ENCODE results near the gene BAD. TPM values are rescaled to one million over a fixed set of nuclear protein-coding genes. Genes with fewer than 3 reads are reported as not detected.

The BAD gene
- total and polyA plus RNA-seq, 2 of the 13 experiments (the other 11 are each of a cell fraction or from before 2014, with no cell fraction given): 17.9 to 28.5 TPM

DNA sequence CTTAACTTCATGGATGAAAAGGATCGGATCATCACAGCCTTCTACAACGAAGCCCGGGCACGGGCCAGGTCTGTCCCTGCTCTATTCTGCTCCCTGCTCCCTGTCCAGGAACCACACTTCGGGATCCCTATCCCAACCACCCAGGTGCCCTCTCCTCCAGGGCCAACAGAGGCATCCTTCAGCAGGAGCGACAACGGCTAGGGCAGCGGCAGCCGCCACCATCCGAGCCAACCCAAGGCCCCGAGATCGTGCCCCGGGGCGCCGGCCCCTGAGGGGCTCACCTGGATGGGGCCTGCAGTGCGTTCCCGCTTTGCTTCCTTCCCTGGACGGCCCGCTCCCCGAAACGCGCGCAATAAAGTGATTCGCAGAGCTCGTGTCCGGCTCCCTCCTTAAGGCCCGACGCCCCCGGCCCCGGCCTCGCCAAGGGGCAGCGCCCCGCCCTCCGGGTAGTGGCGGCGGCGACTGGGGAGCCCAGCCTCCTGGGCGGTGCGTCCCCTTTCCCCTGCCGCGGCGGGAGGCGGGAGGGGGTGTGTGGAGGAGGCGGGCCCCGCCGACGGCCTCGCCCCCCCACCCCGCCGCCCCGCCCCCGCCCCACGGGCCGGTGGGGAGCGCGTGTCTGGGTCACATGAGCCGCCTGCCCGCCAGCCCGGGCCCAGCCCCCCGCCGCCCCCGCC lies 50.4 kb downstream of the BAD start, which contains the start of gene VEGFB (continued):
- TF ChIP-seq ZNF766 (CRISPR knock-in tag; IDR thresholded peaks at IDR 0.05; ENCODE audit: borderline replicate concordance) (no peak), AKNA (CRISPR knock-in tag; IDR thresholded peaks at IDR 0.05; ENCODE audit: borderline replicate concordance) (no peak), HNRNPH1 (optimal IDR thresholded peaks at IDR 0.05; ENCODE audit: low read depth, low read length) (no peak), SNRNP70 (IDR thresholded peaks at IDR 0.05; ENCODE audit: low read depth, low read length) (no peak), SIN3A (IDR thresholded peaks at IDR 0.05; ENCODE audit: borderline replicate concordance, low read depth, low read length) (0 out of 2 replicates have a peak, but pooled peaks have one; percentile 21), ZNF607 (CRISPR knock-in tag; IDR thresholded peaks at IDR 0.05; ENCODE audit: borderline replicate concordance) (0 out of 2 replicates have a peak, but pooled peaks have one; percentile 45), CHCHD3 (CRISPR knock-in tag; IDR thresholded peaks at IDR 0.05) (no peak), CEBPZ (IDR thresholded peaks at IDR 0.05; ENCODE audit: low read length) (no peak), CREBL2 (CRISPR knock-in tag; IDR thresholded peaks at IDR 0.05; ENCODE audit: borderline replicate concordance) (no peak), ZNF329 (CRISPR knock-in tag; IDR thresholded peaks at IDR 0.05; ENCODE audit: low read depth) (no peak), RXRA (CRISPR knock-in tag; IDR thresholded peaks at IDR 0.05) (no peak), GZF1 (CRISPR knock-in tag; IDR thresholded peaks at IDR 0.05) (no peak), HDAC1 (CRISPR knock-in tag; IDR thresholded peaks at IDR 0.05) (peak; percentile 27; the same call in 1 of the 2 replicates), TCF12 (IDR thresholded peaks at IDR 0.05) (no peak), TCF12 (CRISPR knock-in tag; IDR thresholded peaks at IDR 0.05) (no peak)
- TF ChIP-seq, protein P1, sequence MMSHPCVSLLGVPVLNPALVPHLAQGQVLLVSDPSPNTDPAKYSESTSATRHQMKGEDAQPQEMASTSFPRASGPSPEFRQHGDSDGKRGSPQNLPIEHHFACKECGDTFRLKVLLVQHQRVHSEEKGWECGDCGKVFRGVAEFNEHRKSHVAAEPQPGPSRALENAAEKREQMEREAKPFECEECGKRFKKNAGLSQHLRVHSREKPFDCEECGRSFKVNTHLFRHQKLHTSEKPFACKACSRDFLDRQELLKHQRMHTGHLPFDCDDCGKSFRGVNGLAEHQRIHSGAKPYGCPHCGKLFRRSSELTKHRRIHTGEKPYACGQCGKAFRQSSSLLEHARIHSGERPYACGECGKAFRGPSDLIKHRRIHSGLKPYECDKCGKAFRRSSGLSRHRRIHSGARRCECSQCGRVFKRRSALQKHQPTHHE (CRISPR knock-in tag; IDR thresholded peaks at IDR 0.05; ENCODE audit: borderline replicate concordance): no peak
- TF ChIP-seq, protein P2, sequence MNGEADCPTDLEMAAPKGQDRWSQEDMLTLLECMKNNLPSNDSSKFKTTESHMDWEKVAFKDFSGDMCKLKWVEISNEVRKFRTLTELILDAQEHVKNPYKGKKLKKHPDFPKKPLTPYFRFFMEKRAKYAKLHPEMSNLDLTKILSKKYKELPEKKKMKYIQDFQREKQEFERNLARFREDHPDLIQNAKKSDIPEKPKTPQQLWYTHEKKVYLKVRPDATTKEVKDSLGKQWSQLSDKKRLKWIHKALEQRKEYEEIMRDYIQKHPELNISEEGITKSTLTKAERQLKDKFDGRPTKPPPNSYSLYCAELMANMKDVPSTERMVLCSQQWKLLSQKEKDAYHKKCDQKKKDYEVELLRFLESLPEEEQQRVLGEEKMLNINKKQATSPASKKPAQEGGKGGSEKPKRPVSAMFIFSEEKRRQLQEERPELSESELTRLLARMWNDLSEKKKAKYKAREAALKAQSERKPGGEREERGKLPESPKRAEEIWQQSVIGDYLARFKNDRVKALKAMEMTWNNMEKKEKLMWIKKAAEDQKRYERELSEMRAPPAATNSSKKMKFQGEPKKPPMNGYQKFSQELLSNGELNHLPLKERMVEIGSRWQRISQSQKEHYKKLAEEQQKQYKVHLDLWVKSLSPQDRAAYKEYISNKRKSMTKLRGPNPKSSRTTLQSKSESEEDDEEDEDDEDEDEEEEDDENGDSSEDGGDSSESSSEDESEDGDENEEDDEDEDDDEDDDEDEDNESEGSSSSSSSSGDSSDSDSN (CRISPR knock-in tag; IDR thresholded peaks at IDR 0.05): no peak
